Urinary bladder (tissue), 4 donors: Measurements from ENCODE around the gene AFF3. TPM values are rescaled to one million over a fixed set of nuclear protein-coding genes. Genes with fewer than 3 reads are reported as not detected.
"Not testable (repeated sequence)": the region's sequence is repeated elsewhere in the genome, so short reads cannot be mapped to it uniquely, and the experiment has no call there.

Experiments
- DNase-seq: peaks from one replicate; pipeline ENCODE4 v3.0.0-alpha.2; 2015; ENCODE audit errors: extremely low spot score
- H3K27ac ChIP-seq: one replicate; pipeline ENCODE4 v1.5.1; 2013; ENCODE audit warnings: low read depth, mild to moderate bottlenecking, moderate library complexity
- H3K36me3 ChIP-seq: one replicate; pipeline ENCODE4 v1.6.1; 2013; ENCODE audit warnings: mild to moderate bottlenecking, moderate library complexity; ENCODE audit not compliant: insufficient read depth
- H3K4me1 ChIP-seq: one replicate; pipeline ENCODE4 v1.6.1; 2013; ENCODE audit warnings: mild to moderate bottlenecking, moderate library complexity; ENCODE audit not compliant: insufficient read depth
- H3K4me3 ChIP-seq: one replicate; pipeline ENCODE4 v1.5.1; 2013; ENCODE audit warnings: low read depth, low read length
- WGBS: extraction: QIAGEN DNeasy Blood & Tissue Kit; methylation state at CpG from one replicate; pipeline ENCODE4 v1.1.7; 2013; 5-methylcytosine and 5-hydroxymethylcytosine counted together
- polyA plus RNA-seq: library from polyadenylated mRNA; stranded (reverse); fragments of 200-250 nt; gene quantifications from one replicate; pipeline ENCODE4 v1.2.3, GENCODE V29; 2013
- total RNA-seq: library from RNA; depleted of rRNA; stranded (reverse); fragments of >200 nt; gene quantifications from one replicate; pipeline ENCODE4 v1.2.3, GENCODE V29; 2014
- donor health status: healthy with polysubstance abuse.
- donor health status: healthy.

The AFF3 gene
- total and polyA plus RNA-seq, 2 donors: 15.1 to 43.5 TPM

- 66% methylated on average over 4 of the region's 4 CpGs for WGBS
Observed at GRCh38 chr2:99775585-99775984, 366.8 kb downstream of the AFF3 start.

GRCh38 chr2:99773642-99774041, 368.7 kb downstream of the AFF3 start:
- not testable (repeated sequence) for DNase-seq, H3K27ac ChIP-seq, H3K36me3 ChIP-seq, H3K4me3 ChIP-seq, H3K4me1 ChIP-seq
- WGBS: 78% methylated on average over 1 of the region's 1 CpG

More at GRCh38 chr2:99775585-99775984, 366.8 kb downstream of the AFF3 start:
- no peak overlapping the region for H3K27ac ChIP-seq
- no peak for DNase-seq
- no peak overlapping the region for H3K4me3 ChIP-seq
- no peaks in the 10 kb centered on the region for H3K36me3 ChIP-seq
- no peaks in the 10 kb centered on the region for H3K4me1 ChIP-seq

- DNase-seq: no peak
- Histone ChIP-seq H3K4me3 (no peak overlapping the region), H3K36me3 (no peaks in the 10 kb centered on the region), H3K4me1 (no peaks in the 10 kb centered on the region), H3K27ac (no peak overlapping the region)
- 74% methylated on average over 7 of the region's 7 CpGs for WGBS
Observed at GRCh38 chr2:99772591-99773331, 369.6 kb downstream of the AFF3 start.

- WGBS: 85% methylated on average over 13 of the region's 13 CpGs
- H3K27ac ChIP-seq: no peak overlapping the region
- no peaks in the 10 kb centered on the region for H3K4me1 ChIP-seq
- no peaks in the 10 kb centered on the region for H3K36me3 ChIP-seq
- DNase-seq: no peak
- no peak overlapping the region for H3K4me3 ChIP-seq
Observed at GRCh38 chr2:99771681-99772333, 370.6 kb downstream of the AFF3 start.

- WGBS: 48% methylated on average over 2 of the region's 2 CpGs
- no peak overlapping the region for H3K4me3 ChIP-seq
- no peaks in the 10 kb centered on the region for H3K36me3 ChIP-seq
- H3K4me1 ChIP-seq: peaks cover 2% of the 10 kb centered on the region
- no peak overlapping the region for H3K27ac ChIP-seq
- DNase-seq: no peak
Observed at GRCh38 chr2:99770876-99771275, 371.5 kb downstream of the AFF3 start.

- WGBS: 86% methylated on average over 4 of the region's 4 CpGs
- H3K4me3 ChIP-seq: no peak overlapping the region
Observed at GRCh38 chr2:99765731-99766318, 376.6 kb downstream of the AFF3 start.

GRCh38 chr2:99763764-99764163, 378.6 kb downstream of the AFF3 start:
- Histone ChIP-seq H3K36me3 (no peaks in the 10 kb centered on the region), H3K27ac (no peak overlapping the region), H3K4me1 (peaks cover 2% of the 10 kb centered on the region), H3K4me3 (no peak overlapping the region)
- no peak for DNase-seq
- WGBS: 90% methylated on average over 6 of the region's 6 CpGs

More at GRCh38 chr2:99765731-99766318, 376.6 kb downstream of the AFF3 start:
- Histone ChIP-seq H3K36me3 (no peaks in the 10 kb centered on the region), H3K4me1 (peaks cover 2% of the 10 kb centered on the region), H3K27ac (no peak overlapping the region)
- no peak for DNase-seq

GRCh38 chr2:99762714-99763113, 379.7 kb downstream of the AFF3 start:
- no peak overlapping the region for H3K4me3 ChIP-seq
- 69% methylated on average over 7 of the region's 7 CpGs for WGBS

GRCh38 chr2:99757611-99758114, 384.7 kb downstream of the AFF3 start:
- Histone ChIP-seq H3K4me3 (no peak overlapping the region), H3K36me3 (no peaks in the 10 kb centered on the region), H3K27ac (no peak overlapping the region), H3K4me1 (no peaks in the 10 kb centered on the region)
- DNase-seq: no peak
- 88% methylated on average over 3 of the region's 3 CpGs for WGBS

More at GRCh38 chr2:99762714-99763113, 379.7 kb downstream of the AFF3 start:
- Histone ChIP-seq H3K4me1 (peaks cover 2% of the 10 kb centered on the region), H3K27ac (no peak overlapping the region), H3K36me3 (no peaks in the 10 kb centered on the region)
- DNase-seq: no peak

GRCh38 chr2:99756059-99756458, 386.3 kb downstream of the AFF3 start:
- no peak overlapping the region for H3K27ac ChIP-seq
- H3K4me3 ChIP-seq: no peak overlapping the region
- WGBS: 96% methylated on average over 1 of the region's 1 CpG
- H3K36me3 ChIP-seq: no peaks in the 10 kb centered on the region
- H3K4me1 ChIP-seq: no peaks in the 10 kb centered on the region
- DNase-seq: no peak

- no peak overlapping the region for H3K4me3 ChIP-seq
- 62% methylated on average over 4 of the region's 4 CpGs for WGBS
- DNase-seq: no peak
- no peak overlapping the region for H3K27ac ChIP-seq
- no peaks in the 10 kb centered on the region for H3K4me1 ChIP-seq
- no peaks in the 10 kb centered on the region for H3K36me3 ChIP-seq
Observed at GRCh38 chr2:99754210-99754609, 388.2 kb downstream of the AFF3 start.

GRCh38 chr2:99753505-99753904, 388.9 kb downstream of the AFF3 start:
- Histone ChIP-seq H3K4me1 (no peaks in the 10 kb centered on the region), H3K4me3 (no peak overlapping the region), H3K27ac (no peak overlapping the region), H3K36me3 (no peaks in the 10 kb centered on the region)
- 90% methylated on average over 8 of the region's 8 CpGs for WGBS
- no peak for DNase-seq

GRCh38 chr2:99748344-99748743, 394.0 kb downstream of the AFF3 start:
- no peak for DNase-seq
- no peak overlapping the region for H3K27ac ChIP-seq
- H3K4me1 ChIP-seq: no peaks in the 10 kb centered on the region
- no peaks in the 10 kb centered on the region for H3K36me3 ChIP-seq
- H3K4me3 ChIP-seq: no peak overlapping the region
- 57% methylated on average over 2 of the region's 2 CpGs for WGBS

- H3K27ac ChIP-seq: no peak overlapping the region
- no peak for DNase-seq
- WGBS: 66% methylated on average over 3 of the region's 3 CpGs
Observed at GRCh38 chr2:99747842-99748241, 394.5 kb downstream of the AFF3 start.

More at GRCh38 chr2:99747842-99748241, 394.5 kb downstream of the AFF3 start:
- Histone ChIP-seq H3K4me1 (no peaks in the 10 kb centered on the region), H3K36me3 (no peaks in the 10 kb centered on the region), H3K4me3 (no peak overlapping the region)
